ENCODE measurements around the gene NELFE. TPM values are rescaled to one million over a fixed set of nuclear protein-coding genes. Genes with fewer than 3 reads are reported as not detected.

NELFE gene
- polyA plus RNA-seq, 1 donor (not counting 4 experiments of a cell fraction or from before 2014, with no cell fraction given), result 51.9 TPM

DNA sequence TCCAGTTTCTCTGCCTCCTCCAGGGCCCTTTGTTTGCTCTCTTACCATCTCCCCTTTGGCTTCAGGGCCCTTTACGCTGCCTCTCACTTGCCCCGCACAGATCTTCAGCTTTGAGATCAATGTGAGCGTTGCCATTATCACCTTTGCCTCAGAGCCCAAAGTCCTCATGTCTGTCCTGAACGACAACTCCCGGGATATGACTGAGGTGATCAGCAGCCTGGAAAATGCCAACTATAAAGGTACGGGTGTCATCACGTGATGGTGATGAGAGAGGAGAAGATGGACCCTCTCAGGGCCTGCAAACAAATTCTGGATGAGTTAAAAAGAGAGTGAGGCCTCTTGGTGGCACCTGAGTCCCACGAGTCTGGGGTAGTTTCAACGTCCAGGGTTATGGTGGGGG is 22.9 kb downstream of the NELFE start:
- no peak overlapping the region for H3K4me3 ChIP-seq (ENCODE audit: control insufficient read depth in 2 of 3, extremely low read depth in 1 of 3, insufficient read depth in 2 of 3, low read depth in 1 of 3, low read length in 3 of 3)
- H3K79me2 ChIP-seq (ENCODE audit: control insufficient read depth, insufficient read depth, low read length), result no peaks in the 10 kb centered on the region
- no peak overlapping the region for H2AFZ ChIP-seq (ENCODE audit: control insufficient read depth, low read length)
- no peak overlapping the region for H3K4me2 ChIP-seq (ENCODE audit: control insufficient read depth, extremely low read depth, insufficient read depth, low read depth, low read length)
- FAIRE-seq (no peak), DNase-seq (ENCODE audit: low read depth, low spot score) (no peak)
- dilution Hi-C loops (cut with MboI; ENCODE audit: extremely low pct_ligation_motif_present, low sequenced_read_pairs), result no loop called here
- peaks cover 11% of the 10 kb centered on the region for H3K27me3 ChIP-seq (ENCODE audit: control insufficient read depth, extremely low read depth, insufficient read depth, low read length)
- no peaks in the 10 kb centered on the region for H3K9me1 ChIP-seq (ENCODE audit: control insufficient read depth, extremely low read depth, insufficient read depth, low read length)
- H4K20me1 ChIP-seq (ENCODE audit: control insufficient read depth, extremely low read depth, insufficient read depth, low read length), result no peaks in the 10 kb centered on the region
- no peaks in the 10 kb centered on the region for H3K4me1 ChIP-seq (ENCODE audit: control insufficient read depth, extremely low read depth, insufficient read depth, low read length)
- H3K36me3 ChIP-seq (ENCODE audit: control insufficient read depth in 2 of 2, extremely low read depth in 1 of 2, insufficient read depth in 2 of 2, low read length in 2 of 2), result no peaks in the 10 kb centered on the region
- H3K9ac ChIP-seq (ENCODE audit: control insufficient read depth, extremely low read depth, insufficient read depth, low read length), result no peak overlapping the region
- no peak for TF ChIP-seq EZH2 (IDR thresholded peaks at IDR 0.05; ENCODE audit: low read length)
- TF ChIP-seq, protein P1, sequence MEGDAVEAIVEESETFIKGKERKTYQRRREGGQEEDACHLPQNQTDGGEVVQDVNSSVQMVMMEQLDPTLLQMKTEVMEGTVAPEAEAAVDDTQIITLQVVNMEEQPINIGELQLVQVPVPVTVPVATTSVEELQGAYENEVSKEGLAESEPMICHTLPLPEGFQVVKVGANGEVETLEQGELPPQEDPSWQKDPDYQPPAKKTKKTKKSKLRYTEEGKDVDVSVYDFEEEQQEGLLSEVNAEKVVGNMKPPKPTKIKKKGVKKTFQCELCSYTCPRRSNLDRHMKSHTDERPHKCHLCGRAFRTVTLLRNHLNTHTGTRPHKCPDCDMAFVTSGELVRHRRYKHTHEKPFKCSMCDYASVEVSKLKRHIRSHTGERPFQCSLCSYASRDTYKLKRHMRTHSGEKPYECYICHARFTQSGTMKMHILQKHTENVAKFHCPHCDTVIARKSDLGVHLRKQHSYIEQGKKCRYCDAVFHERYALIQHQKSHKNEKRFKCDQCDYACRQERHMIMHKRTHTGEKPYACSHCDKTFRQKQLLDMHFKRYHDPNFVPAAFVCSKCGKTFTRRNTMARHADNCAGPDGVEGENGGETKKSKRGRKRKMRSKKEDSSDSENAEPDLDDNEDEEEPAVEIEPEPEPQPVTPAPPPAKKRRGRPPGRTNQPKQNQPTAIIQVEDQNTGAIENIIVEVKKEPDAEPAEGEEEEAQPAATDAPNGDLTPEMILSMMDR (optimal IDR thresholded peaks at IDR 0.05 in 1 of 3, IDR thresholded peaks at IDR 0.05 in 1 of 3, conservative IDR thresholded peaks at IDR 0.05 in 1 of 3; ENCODE audit: extremely low read depth in 1 of 3, insufficient read depth in 2 of 3, low read length in 3 of 3), result no peak
- no peak overlapping the region for H3K27ac ChIP-seq (ENCODE audit: control insufficient read depth, insufficient read depth, low read length)
- H3K9me3 ChIP-seq (ENCODE audit: control insufficient read depth, low read depth, low read length), result no peaks in the 10 kb centered on the region

DNA sequence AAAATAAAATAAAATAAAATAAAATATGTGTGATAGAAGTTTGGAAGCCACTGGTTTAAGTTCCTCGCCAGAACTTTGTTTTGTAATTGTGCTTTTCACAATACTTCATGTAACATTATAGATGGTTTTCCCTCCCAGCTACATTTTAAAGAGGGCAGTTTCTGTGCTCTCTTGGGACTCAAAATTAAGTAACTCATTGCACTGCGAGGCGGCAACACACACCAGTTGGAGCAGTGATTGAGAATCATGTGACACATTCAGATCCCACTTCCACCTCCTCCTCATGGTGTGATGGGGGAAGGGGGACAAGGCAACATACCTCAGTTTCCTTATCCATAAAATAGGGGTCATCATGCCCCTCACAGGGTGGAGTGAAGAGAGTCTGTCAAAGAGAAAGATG is 23.8 kb downstream of the NELFE start:
- H3K4me1 ChIP-seq (ENCODE audit: control insufficient read depth, extremely low read depth, insufficient read depth, low read length), result no peaks in the 10 kb centered on the region
- TF ChIP-seq, protein P1 (optimal IDR thresholded peaks at IDR 0.05 in 1 of 3, IDR thresholded peaks at IDR 0.05 in 1 of 3, conservative IDR thresholded peaks at IDR 0.05 in 1 of 3; ENCODE audit: extremely low read depth in 1 of 3, insufficient read depth in 2 of 3, low read length in 3 of 3), result no peak
- TF ChIP-seq EZH2 (IDR thresholded peaks at IDR 0.05; ENCODE audit: low read length), result no peak
- no peaks in the 10 kb centered on the region for H3K9me3 ChIP-seq (ENCODE audit: control insufficient read depth, low read depth, low read length)
- H3K27me3 ChIP-seq (ENCODE audit: control insufficient read depth, extremely low read depth, insufficient read depth, low read length), result peaks cover 11% of the 10 kb centered on the region
- H2AFZ ChIP-seq (ENCODE audit: control insufficient read depth, low read length), result no peak overlapping the region
- DNase-seq (ENCODE audit: low read depth, low spot score), result no peak
- dilution Hi-C loops (cut with MboI; ENCODE audit: extremely low pct_ligation_motif_present, low sequenced_read_pairs), result no loop called here
- no peak overlapping the region for H3K4me2 ChIP-seq (ENCODE audit: control insufficient read depth, extremely low read depth, insufficient read depth, low read depth, low read length)
- no peak overlapping the region for H3K9ac ChIP-seq (ENCODE audit: control insufficient read depth, extremely low read depth, insufficient read depth, low read length)
- H3K79me2 ChIP-seq (ENCODE audit: control insufficient read depth, insufficient read depth, low read length), result no peaks in the 10 kb centered on the region
- H3K27ac ChIP-seq (ENCODE audit: control insufficient read depth, insufficient read depth, low read length), result no peak overlapping the region
- no peak overlapping the region for H3K4me3 ChIP-seq (ENCODE audit: control insufficient read depth in 2 of 3, extremely low read depth in 1 of 3, insufficient read depth in 2 of 3, low read depth in 1 of 3, low read length in 3 of 3)
- no peaks in the 10 kb centered on the region for H3K9me1 ChIP-seq (ENCODE audit: control insufficient read depth, extremely low read depth, insufficient read depth, low read length)
- H3K36me3 ChIP-seq (ENCODE audit: control insufficient read depth in 2 of 2, extremely low read depth in 1 of 2, insufficient read depth in 2 of 2, low read length in 2 of 2), result no peaks in the 10 kb centered on the region
- no peaks in the 10 kb centered on the region for H4K20me1 ChIP-seq (ENCODE audit: control insufficient read depth, extremely low read depth, insufficient read depth, low read length)
- FAIRE-seq, result no peak

Data from keratinocyte (primary cell).